Stimulated activated memory B cell treated with anti-CD40 and anti-IgM and Interleukin-4, amounts not matched to agents 10 μg/mL and 1 μg/mL and 100 μg/mL, for 72 hours (primary cell): ENCODE results near the gene SF3B4.
A peak's percentile ranks its signal among the peaks of the same experiment; 100 is the strongest.

Source experiments
- ATAC-seq: fragments of 150-1000 bp; cut with Tn5 transposase; 2 replicates; pipeline ENCODE4 v1.10.0; 2021
- H3K27ac Mint-ChIP-seq: one replicate; pipeline ENCODE4 v1.8.0; 2022; ENCODE audit warnings: mild to moderate bottlenecking, mixed read lengths
- H3K27me3 Mint-ChIP-seq: one replicate; pipeline ENCODE4 v1.8.0; 2022; ENCODE audit warnings: mixed read lengths
- H3K36me3 Mint-ChIP-seq: one replicate; pipeline ENCODE4 v1.8.0; 2022; ENCODE audit warnings: mixed read lengths
- H3K4me1 Mint-ChIP-seq: one replicate; pipeline ENCODE4 v1.8.0; 2022; ENCODE audit warnings: mixed read lengths
- H3K4me3 Mint-ChIP-seq: one replicate; pipeline ENCODE4 v1.8.0; 2022; ENCODE audit warnings: mild to moderate bottlenecking, moderate library complexity, mixed read lengths
- H3K9me3 Mint-ChIP-seq: one replicate; pipeline ENCODE4 v1.8.0; 2022; ENCODE audit warnings: mixed read lengths

SF3B4 gene

DNA sequence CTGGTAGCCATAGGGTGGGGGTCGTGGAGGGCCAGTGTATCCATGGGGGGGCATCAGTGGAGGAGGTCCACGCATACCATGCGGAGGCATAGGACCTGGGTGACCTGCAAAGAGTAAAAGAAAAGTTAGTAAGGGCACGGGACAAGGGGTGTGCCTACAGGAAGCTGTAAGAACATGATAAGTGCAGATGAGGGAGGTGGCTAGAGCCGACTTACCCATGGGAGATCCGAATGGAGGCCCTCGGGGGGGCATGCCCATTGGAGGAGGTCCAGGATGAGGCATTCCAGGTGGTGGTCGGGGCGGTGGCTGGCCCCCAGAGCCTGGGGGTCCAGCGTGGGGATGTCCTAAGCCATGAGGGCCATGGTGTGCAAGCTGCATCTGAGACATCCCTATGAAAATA, 4.0 kb downstream of the SF3B4 start:
- H3K4me1 Mint-ChIP-seq, result peaks cover 40% of the 10 kb centered on the region
- peaks cover 4% of the 10 kb centered on the region for H3K27me3 Mint-ChIP-seq
- H3K4me3 Mint-ChIP-seq, result no peak overlapping the region
- peaks cover 50% of the 10 kb centered on the region for H3K36me3 Mint-ChIP-seq
- no peaks in the 10 kb centered on the region for H3K9me3 Mint-ChIP-seq
- H3K27ac Mint-ChIP-seq, result no peak overlapping the region
- no peak for ATAC-seq

- H3K36me3 Mint-ChIP-seq, result peaks cover 13% of the 10 kb centered on the region
Measured at GRCh38 chr1:149917571-149918144, 9.9 kb downstream of the SF3B4 start, which contains the start of gene SV2A. Gene SV2A, minus strand, starts transcription at chr1:149917844. Its CDS starts 4,004 bp downstream, at chr1:149913840.

DNA sequence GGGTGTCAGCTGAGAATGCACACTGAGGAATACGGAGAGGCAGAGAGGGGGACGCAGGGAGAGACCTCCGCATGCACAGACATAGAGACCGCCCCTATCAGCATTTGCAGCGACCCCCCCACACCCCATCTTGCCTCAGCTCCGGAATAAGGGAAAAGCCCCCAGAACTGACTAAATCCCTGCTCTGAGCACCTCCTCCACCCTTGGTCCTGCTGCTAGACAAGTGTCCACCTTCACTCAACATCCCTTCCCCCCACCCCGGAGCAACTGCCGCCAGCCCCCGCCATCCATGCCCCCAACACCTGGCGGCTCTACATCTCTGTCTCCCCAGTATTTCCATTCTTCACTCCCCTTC, 10.7 kb downstream of the SF3B4 start:
- peak; percentile 10 for ATAC-seq
- Mint-ChIP-seq H3K27me3 (peaks cover 44% of the 10 kb centered on the region), H3K27ac (no peak overlapping the region), H3K4me1 (peaks cover 26% of the 10 kb centered on the region), H3K9me3 (no peaks in the 10 kb centered on the region), H3K36me3 (peaks cover 5% of the 10 kb centered on the region), H3K4me3 (peak overlapping the region; percentile 55)

More at GRCh38 chr1:149917571-149918144, 9.9 kb downstream of the SF3B4 start, which contains the start of gene SV2A:
- Mint-ChIP-seq H3K27ac (no peak within 1 kb of the TSS), H3K27me3 (peaks cover 44% of the 10 kb centered on the region), H3K9me3 (no peaks in the 10 kb centered on the region), H3K4me3 (peak within 1 kb of the TSS; percentile 55), H3K4me1 (peaks cover 26% of the 10 kb centered on the region)
- ATAC-seq, result peak; percentile 52

GRCh38 chr1:149916193-149916897, 11.3 kb downstream of the SF3B4 start:
- Mint-ChIP-seq H3K27ac (no peak overlapping the region), H3K4me3 (peak overlapping the region; percentile 15), H3K27me3 (peaks cover 48% of the 10 kb centered on the region), H3K4me1 (peaks cover 26% of the 10 kb centered on the region), H3K36me3 (no peaks in the 10 kb centered on the region), H3K9me3 (no peaks in the 10 kb centered on the region)
- ATAC-seq, result peak; percentile 35

DNA sequence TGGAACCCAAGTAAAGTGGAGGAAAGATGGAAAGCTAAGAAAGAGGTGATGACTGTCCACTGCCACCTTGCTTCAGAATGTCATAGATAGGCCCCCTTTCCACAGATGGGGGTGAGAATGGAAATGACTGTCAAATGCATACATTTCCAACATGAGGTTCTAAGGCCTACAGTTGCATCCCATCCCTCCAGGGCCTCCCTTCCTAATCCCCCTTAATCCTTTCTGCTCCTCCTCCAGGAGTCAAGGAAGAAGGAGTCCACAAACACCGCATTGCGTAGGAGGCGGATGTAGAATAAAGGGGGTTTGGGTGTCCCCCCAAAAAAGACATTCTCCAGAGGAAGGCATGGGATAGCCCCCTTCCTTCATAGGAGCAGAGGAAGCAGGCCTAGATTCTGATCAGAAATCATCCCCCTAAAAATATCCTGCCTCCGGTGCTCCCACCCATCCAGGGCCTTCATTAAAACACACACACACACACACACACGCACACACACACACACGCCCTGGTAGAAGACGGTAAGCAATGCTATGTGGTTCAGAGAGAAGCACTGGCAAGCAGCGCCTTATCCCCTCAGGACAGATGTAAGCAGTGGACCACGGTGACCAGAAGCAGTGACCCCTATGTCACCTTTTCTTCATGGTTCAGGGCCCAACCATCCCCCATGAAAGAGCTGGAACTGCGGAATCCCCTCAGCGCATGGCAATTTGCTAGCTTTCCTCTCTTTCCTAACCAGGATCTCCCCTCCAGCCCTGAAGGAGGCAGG, 12.0 kb downstream of the SF3B4 start:
- Mint-ChIP-seq H3K4me1 (peaks cover 26% of the 10 kb centered on the region), H3K9me3 (no peaks in the 10 kb centered on the region), H3K27me3 (peaks cover 56% of the 10 kb centered on the region), H3K4me3 (peak overlapping the region; percentile 15), H3K27ac (no peak overlapping the region), H3K36me3 (no peaks in the 10 kb centered on the region)
- ATAC-seq, result no peak

DNA sequence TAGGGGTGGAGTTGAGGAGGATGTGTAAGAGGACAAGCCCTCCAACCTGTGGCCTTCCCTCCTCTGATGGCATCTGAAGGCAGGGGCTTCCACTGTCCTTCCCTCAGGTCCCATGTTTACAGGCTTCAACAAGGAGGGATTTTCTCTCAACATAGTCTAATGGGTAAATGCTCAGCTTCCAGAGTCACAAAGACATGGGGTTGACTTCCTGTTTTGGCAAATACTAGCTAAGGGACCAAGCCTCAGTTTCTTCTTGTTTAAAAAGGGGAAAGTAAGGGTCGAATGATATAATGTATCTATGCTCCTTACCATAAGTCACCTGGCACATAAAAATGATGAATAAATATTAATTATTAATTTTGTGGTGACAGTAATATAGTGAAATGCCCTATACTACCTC, 13.1 kb downstream of the SF3B4 start:
- no peak overlapping the region for H3K4me3 Mint-ChIP-seq
- peaks cover 65% of the 10 kb centered on the region for H3K27me3 Mint-ChIP-seq
- no peaks in the 10 kb centered on the region for H3K9me3 Mint-ChIP-seq
- ATAC-seq, result no peak
- no peaks in the 10 kb centered on the region for H3K36me3 Mint-ChIP-seq
- H3K27ac Mint-ChIP-seq, result no peak overlapping the region
- peaks cover 26% of the 10 kb centered on the region for H3K4me1 Mint-ChIP-seq

DNA sequence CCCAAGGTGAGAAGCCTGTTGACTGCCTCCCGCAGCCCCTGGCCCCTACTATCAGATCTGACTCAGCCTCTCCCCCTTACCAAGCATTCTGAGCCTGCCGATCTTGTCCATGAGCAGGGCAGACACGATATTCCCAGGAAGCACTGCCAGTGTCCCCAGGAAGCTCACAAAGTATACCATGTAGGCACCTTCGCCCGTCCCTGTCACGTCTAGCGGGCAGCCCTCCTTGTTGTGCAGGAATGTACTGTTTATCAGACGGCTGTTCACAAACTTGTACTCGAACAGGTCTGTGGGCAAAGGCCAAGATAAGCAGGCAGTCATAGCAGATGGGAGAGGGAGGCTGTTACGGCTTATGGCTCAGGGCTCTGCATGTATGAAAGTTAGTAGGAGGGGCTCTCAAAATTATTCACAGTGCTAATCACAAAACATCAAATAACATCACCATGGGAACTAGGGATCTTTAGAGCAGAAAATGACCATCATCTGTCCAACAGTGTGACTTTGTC, 21.0 kb downstream of the SF3B4 start:
- no peak overlapping the region for H3K27ac Mint-ChIP-seq
- H3K27me3 Mint-ChIP-seq, result peaks cover 40% of the 10 kb centered on the region

GRCh38 chr1:149903836-149904491, 23.6 kb downstream of the SF3B4 start:
- H3K27ac Mint-ChIP-seq, result no peak overlapping the region
- peaks cover 14% of the 10 kb centered on the region for H3K27me3 Mint-ChIP-seq
- peaks cover 11% of the 10 kb centered on the region for H3K4me1 Mint-ChIP-seq

More for the DNA sequence above, 21.0 kb downstream of the SF3B4 start:
- Mint-ChIP-seq H3K4me3 (no peak overlapping the region), H3K9me3 (no peaks in the 10 kb centered on the region), H3K4me1 (no peaks in the 10 kb centered on the region), H3K36me3 (peaks cover 5% of the 10 kb centered on the region)
- ATAC-seq, result no peak

GRCh38 chr1:149899460-149900284, 27.9 kb downstream of the SF3B4 start, which contains the start of gene BOLA1:
Gene BOLA1, plus strand, starts transcription at chr1:149899568. Its CDS starts 492 bp downstream, at chr1:149900060.
- H3K4me3 Mint-ChIP-seq, result peak within 1 kb of the TSS; percentile 81
- peaks cover 5% of the 10 kb centered on the region for H3K36me3 Mint-ChIP-seq
- H3K27me3 Mint-ChIP-seq, result no peaks in the 10 kb centered on the region
- no peaks in the 10 kb centered on the region for H3K9me3 Mint-ChIP-seq
- peaks cover 14% of the 10 kb centered on the region for H3K4me1 Mint-ChIP-seq
- peak within 1 kb of the TSS; percentile 72 for H3K27ac Mint-ChIP-seq
- ATAC-seq, result peak; percentile 99

More at GRCh38 chr1:149903836-149904491, 23.6 kb downstream of the SF3B4 start:
- Mint-ChIP-seq H3K36me3 (peaks cover 5% of the 10 kb centered on the region), H3K4me3 (no peak overlapping the region), H3K9me3 (no peaks in the 10 kb centered on the region)
- ATAC-seq, result no peak

GRCh38 chr1:149896575-149896974, 31.0 kb downstream of the SF3B4 start:
- no peaks in the 10 kb centered on the region for H3K9me3 Mint-ChIP-seq
- H3K27ac Mint-ChIP-seq, result no peak overlapping the region
- no peaks in the 10 kb centered on the region for H3K27me3 Mint-ChIP-seq
- no peak for ATAC-seq
- H3K4me3 Mint-ChIP-seq, result no peak overlapping the region
- H3K4me1 Mint-ChIP-seq, result peaks cover 14% of the 10 kb centered on the region
- no peaks in the 10 kb centered on the region for H3K36me3 Mint-ChIP-seq

GRCh38 chr1:149888999-149889289, 38.7 kb downstream of the SF3B4 start:
- Mint-ChIP-seq H3K4me1 (no peaks in the 10 kb centered on the region), H3K27me3 (no peaks in the 10 kb centered on the region), H3K27ac (no peak overlapping the region), H3K9me3 (no peaks in the 10 kb centered on the region), H3K36me3 (no peaks in the 10 kb centered on the region), H3K4me3 (no peak overlapping the region)
- no peak for ATAC-seq

GRCh38 chr1:149888247-149888998, 39.2 kb downstream of the SF3B4 start:
- no peak overlapping the region for H3K4me3 Mint-ChIP-seq
- no peak overlapping the region for H3K27ac Mint-ChIP-seq
- peak; percentile 28 for ATAC-seq
- H3K9me3 Mint-ChIP-seq, result no peaks in the 10 kb centered on the region
- H3K4me1 Mint-ChIP-seq, result no peaks in the 10 kb centered on the region
- H3K36me3 Mint-ChIP-seq, result no peaks in the 10 kb centered on the region
- no peaks in the 10 kb centered on the region for H3K27me3 Mint-ChIP-seq

- Mint-ChIP-seq H3K4me1 (no peaks in the 10 kb centered on the region), H3K4me3 (no peak overlapping the region), H3K27me3 (no peaks in the 10 kb centered on the region), H3K9me3 (no peaks in the 10 kb centered on the region), H3K27ac (no peak overlapping the region), H3K36me3 (no peaks in the 10 kb centered on the region)
- ATAC-seq, result peak; percentile 79
Measured at GRCh38 chr1:149887456-149888246, 40.0 kb downstream of the SF3B4 start.
